GM13976 (cell line): Measurements from ENCODE around the gene NRXN2.

Experiments
- DNase-seq: peaks from one replicate; pipeline ENCODE4 v3.0.0; 2012; ENCODE audit warnings: low spot score
- CTCF ChIP-seq: IDR thresholded peaks from 2 replicates; pipeline ENCODE4 v1.5.1; 2012; ENCODE audit warnings: borderline replicate concordance, mild to moderate bottlenecking; ENCODE audit not compliant: insufficient read depth; ENCODE audit errors: extremely low read depth, missing control alignments, control extremely low read depth
- in situ Hi-C: fragments of 300-500 bp; cut with MboI; formaldehyde crosslinking; loops from one replicate; pipeline ENCODE4 v1.12.0; 2022; ENCODE audit warnings: low sequenced_read_pairs, mixed read lengths, inconsistent platforms; ENCODE audit not compliant: unreplicated experiment

The NRXN2 gene

GRCh38 chr11:64590763-64591221 lies 132.2 kb downstream of the NRXN2 start, which contains the start of gene SLC22A12:
Gene SLC22A12 (plus strand): TSS chr11:64591220. CDS start chr11:64591557, 337 bp downstream.
- no peak for DNase-seq
- in situ Hi-C loops = no loop called here
- no peak for TF ChIP-seq CTCF

GRCh38 chr11:64588701-64589100 lies 134.3 kb downstream of the NRXN2 start:
- DNase-seq = no peak
- in situ Hi-C loops = no loop called here
- TF ChIP-seq CTCF = no peak

- TF ChIP-seq CTCF = no peak
- in situ Hi-C loops = no loop called here
- no peak for DNase-seq
Measured at GRCh38 chr11:64586366-64586765, 136.6 kb downstream of the NRXN2 start.

GRCh38 chr11:64585150-64585549 lies 137.8 kb downstream of the NRXN2 start:
- TF ChIP-seq CTCF = no peak
- DNase-seq = no peak
- in situ Hi-C loops = no loop called here

- TF ChIP-seq CTCF = no peak
- in situ Hi-C loops = no loop called here
- no peak for DNase-seq
Measured at GRCh38 chr11:64583296-64584262, 139.4 kb downstream of the NRXN2 start.

GRCh38 chr11:64582885-64583284 lies 140.1 kb downstream of the NRXN2 start:
- in situ Hi-C loops = no loop called here
- no peak for DNase-seq
- TF ChIP-seq CTCF = no peak
